Measurements from ENCODE around the gene RAPGEF5. TPM values are rescaled to one million over a fixed set of nuclear protein-coding genes. Genes with fewer than 3 reads are reported as not detected.
A peak's percentile ranks its signal among the peaks of the same experiment; 100 is the strongest.
"Not testable (repeated sequence)": the region's sequence is repeated elsewhere in the genome, so short reads cannot be mapped to it uniquely, and the experiment has no call there.

The RAPGEF5 gene
- total RNA-seq, 1 experiment from 2014 or later = 3.4 TPM

DNA sequence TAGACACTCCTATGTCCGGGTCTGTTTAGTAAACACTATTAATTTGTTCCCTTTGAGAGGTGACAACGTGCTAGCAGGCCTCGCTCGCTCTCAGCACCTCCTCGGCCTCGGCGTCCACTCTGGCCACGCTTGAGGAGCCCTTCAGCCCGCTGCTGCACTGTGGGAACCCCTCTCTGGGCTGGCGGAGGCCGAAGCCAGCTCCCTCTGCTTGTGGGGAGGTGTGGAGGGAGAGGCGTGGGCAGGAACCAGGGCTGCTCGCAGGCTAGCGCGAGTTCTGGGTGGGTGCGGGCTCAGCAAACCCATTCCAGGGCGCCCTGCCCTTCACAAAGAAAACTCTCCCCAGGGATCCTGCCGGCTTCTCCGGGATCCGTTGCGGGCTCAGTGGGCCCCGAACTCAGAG lies 266.8 kb downstream of the RAPGEF5 start:
- in situ Hi-C loops (cut with HindIII; ENCODE audit: low sequenced_read_pairs) = no loop called here
- no peak for DNase-seq (ENCODE audit: low spot score)

GRCh38 chr7:22088827-22089226 lies 268.1 kb downstream of the RAPGEF5 start:
- DNase-seq (ENCODE audit: low spot score) = no peak
- in situ Hi-C loops (cut with HindIII; ENCODE audit: low sequenced_read_pairs) = no loop called here

- in situ Hi-C loops (cut with HindIII; ENCODE audit: low sequenced_read_pairs) = no loop called here
- DNase-seq (ENCODE audit: low spot score) = peak; percentile 63
Measured at GRCh38 chr7:22087861-22088260, 269.1 kb downstream of the RAPGEF5 start.

GRCh38 chr7:22083704-22084240 lies 273.2 kb downstream of the RAPGEF5 start:
- no peak for DNase-seq (ENCODE audit: low spot score)
- in situ Hi-C loops (cut with HindIII; ENCODE audit: low sequenced_read_pairs) = no loop called here

GRCh38 chr7:22082886-22083703 lies 273.9 kb downstream of the RAPGEF5 start:
- peak; percentile 81 for DNase-seq (ENCODE audit: low spot score)
- in situ Hi-C loops (cut with HindIII; ENCODE audit: low sequenced_read_pairs) = no loop called here

- DNase-seq (ENCODE audit: low spot score) = no peak
- in situ Hi-C loops (cut with HindIII; ENCODE audit: low sequenced_read_pairs) = no loop called here
Measured at GRCh38 chr7:22082553-22082885, 274.4 kb downstream of the RAPGEF5 start.

- in situ Hi-C loops (cut with HindIII; ENCODE audit: low sequenced_read_pairs); DNase-seq (ENCODE audit: low spot score): not testable (repeated sequence)
Measured at GRCh38 chr7:22080219-22080618, 276.7 kb downstream of the RAPGEF5 start.

DNA sequence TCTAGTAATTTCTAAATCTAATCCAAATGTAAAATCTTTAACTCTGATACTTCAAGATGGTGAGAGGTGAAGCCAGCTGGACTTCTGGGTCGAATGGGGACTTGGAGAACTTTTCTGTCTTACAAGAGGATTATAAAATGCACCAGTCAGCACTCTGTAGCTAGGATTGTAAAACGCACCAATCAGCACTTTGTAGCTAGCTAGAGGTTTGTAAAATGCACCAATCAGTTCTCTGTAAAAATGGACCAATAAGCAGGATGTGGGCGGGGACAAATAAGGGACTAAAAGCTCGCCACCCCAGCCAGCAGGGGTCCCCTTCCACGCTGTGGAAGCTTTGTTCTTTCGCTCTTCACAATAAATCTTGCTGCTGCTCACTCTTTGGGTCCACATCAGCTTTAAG lies 278.1 kb downstream of the RAPGEF5 start:
- in situ Hi-C loops (cut with HindIII; ENCODE audit: low sequenced_read_pairs); DNase-seq (ENCODE audit: low spot score): not testable (repeated sequence)

DNA sequence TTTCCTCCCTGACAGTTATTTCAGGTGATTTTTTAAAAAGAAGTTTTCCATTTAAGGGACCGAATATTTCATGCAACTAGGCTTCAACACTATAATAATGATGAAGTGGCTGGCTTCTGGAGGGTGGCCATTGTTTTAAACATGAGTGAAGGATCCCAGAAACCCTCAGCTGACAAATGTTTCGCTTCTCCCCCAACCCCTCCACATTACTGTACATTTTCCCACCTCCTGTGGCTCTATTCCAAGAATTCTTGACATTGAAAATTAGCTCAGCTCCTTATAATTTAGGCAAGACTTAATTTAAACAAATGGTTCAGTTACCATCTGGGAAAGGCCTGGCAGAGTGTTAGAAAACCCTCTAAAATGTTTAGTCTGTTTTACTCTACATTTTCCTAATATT lies 281.4 kb downstream of the RAPGEF5 start:
- in situ Hi-C loops (cut with HindIII; ENCODE audit: low sequenced_read_pairs) = no loop called here

GRCh38 chr7:22074897-22075296 lies 282.1 kb downstream of the RAPGEF5 start:
- in situ Hi-C loops (cut with HindIII; ENCODE audit: low sequenced_read_pairs) = no loop called here
- DNase-seq (ENCODE audit: low spot score) = no peak

More for the DNA sequence above, 281.4 kb downstream of the RAPGEF5 start:
- no peak for DNase-seq (ENCODE audit: low spot score)

Other genes with a start within 250 kb of the RAPGEF5 start
- gene STEAP1B, start 143.0 kb upstream of the RAPGEF5 start, total RNA-seq (2014; rRNA removed; shearing (Covaris generic)) = 40.7 and 41.8 TPM in 2 replicates